IPS-18c (cell line): ENCODE data around the gene PCDHB10.
"Not testable (repeated sequence)": the region's sequence is repeated elsewhere in the genome, so short reads cannot be mapped to it uniquely, and the experiment has no call there.

ENCODE experiments used
- H3K4me3 ChIP-seq: 2 replicates; pipeline ENCODE4 v1.7.0; 2013; ENCODE audit warnings: low read depth, mild to moderate bottlenecking, low read length, moderate library complexity; ENCODE audit not compliant: insufficient read depth
- H3K9me3 ChIP-seq: one replicate; pipeline ENCODE4 v1.6.1; 2013; ENCODE audit warnings: mild to moderate bottlenecking, low read length, moderate library complexity; ENCODE audit not compliant: control insufficient read depth, insufficient read depth

The PCDHB10 gene

DNA sequence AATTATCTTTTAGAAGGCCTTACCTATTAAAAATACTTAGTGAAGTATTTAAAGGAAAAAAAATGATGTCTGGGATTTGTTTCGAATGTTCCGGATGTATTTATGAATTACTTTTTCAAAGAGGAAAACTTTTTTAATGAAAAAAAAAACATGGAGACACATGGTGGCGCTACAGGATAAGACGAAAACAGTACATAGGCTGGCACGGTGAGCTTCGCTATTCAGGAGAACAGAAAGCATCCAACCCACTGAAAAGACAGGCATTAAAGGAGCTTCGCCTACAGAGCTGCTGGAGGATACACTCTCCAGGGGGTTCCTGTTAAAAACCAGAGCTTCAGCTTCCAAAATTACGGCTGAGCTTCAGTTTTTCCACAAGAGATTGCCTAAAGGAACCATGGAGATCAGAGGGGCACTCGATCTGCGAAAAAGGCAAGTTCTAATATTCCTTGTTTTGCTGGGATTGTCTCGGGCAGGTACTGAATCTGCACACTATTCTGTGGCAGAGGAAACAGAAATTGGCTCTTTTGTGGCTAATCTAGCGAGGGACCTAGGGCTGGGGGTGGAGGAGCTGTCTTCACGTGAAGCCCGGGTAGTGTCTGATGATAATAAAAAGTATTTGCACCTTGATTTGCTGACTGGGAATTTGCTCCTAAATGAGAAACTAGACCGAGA is 31.1 kb downstream of the PCDHB10 start, which contains the start of gene PCDHB14:
Gene PCDHB14 (plus strand): TSS at position 232 of the 672 bp plus-strand sequence. CDS start 163 bp downstream, at position 395.
- Histone ChIP-seq H3K4me3 (no peak within 1 kb of the TSS), H3K9me3 (no peaks in the 10 kb centered on the region)

GRCh38 chr5:141224844-141225243 is 32.7 kb downstream of the PCDHB10 start:
- not testable (repeated sequence) for H3K4me3 ChIP-seq, H3K9me3 ChIP-seq

DNA sequence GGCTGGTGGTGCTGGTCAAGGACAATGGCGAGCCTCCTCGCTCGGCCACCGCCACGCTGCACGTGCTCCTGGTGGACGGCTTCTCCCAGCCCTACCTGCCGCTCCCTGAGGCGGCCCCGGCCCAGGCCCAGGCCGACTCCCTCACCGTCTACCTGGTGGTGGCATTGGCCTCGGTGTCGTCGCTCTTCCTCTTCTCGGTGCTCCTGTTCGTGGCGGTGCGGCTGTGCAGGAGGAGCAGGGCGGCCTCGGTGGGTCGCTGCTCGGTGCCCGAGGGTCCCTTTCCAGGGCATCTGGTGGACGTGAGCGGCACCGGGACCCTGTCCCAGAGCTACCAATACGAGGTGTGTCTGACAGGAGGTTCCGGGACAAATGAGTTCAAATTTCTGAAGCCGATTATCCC is 33.3 kb downstream of the PCDHB10 start:
- not testable (repeated sequence) for H3K9me3 ChIP-seq, H3K4me3 ChIP-seq

GRCh38 chr5:141234109-141234667 is 42.0 kb downstream of the PCDHB10 start:
- Histone ChIP-seq H3K9me3 (peaks cover 6% of the 10 kb centered on the region), H3K4me3 (no peak overlapping the region)

GRCh38 chr5:141235922-141236321 is 43.8 kb downstream of the PCDHB10 start:
- peaks cover 13% of the 10 kb centered on the region for H3K9me3 ChIP-seq
- not testable (repeated sequence) for H3K4me3 ChIP-seq

- peaks cover 15% of the 10 kb centered on the region for H3K9me3 ChIP-seq
- H3K4me3 ChIP-seq = no peak overlapping the region
These were observed 44.6 kb downstream of the PCDHB10 start for GRCh38 chr5:141236516-141237313.

GRCh38 chr5:141241496-141241895 is 49.3 kb downstream of the PCDHB10 start:
- H3K4me3 ChIP-seq = no peak overlapping the region
- peaks cover 12% of the 10 kb centered on the region for H3K9me3 ChIP-seq
